Measurements from ENCODE around the gene HOXB8. TPM values are rescaled to one million over a fixed set of nuclear protein-coding genes. Genes with fewer than 3 reads are reported as not detected.

The HOXB8 gene
- total and polyA plus RNA-seq, 2 donors (not counting 3 experiments of a cell fraction or from before 2014, with no cell fraction given): 1.7 to 2.4 TPM

DNA sequence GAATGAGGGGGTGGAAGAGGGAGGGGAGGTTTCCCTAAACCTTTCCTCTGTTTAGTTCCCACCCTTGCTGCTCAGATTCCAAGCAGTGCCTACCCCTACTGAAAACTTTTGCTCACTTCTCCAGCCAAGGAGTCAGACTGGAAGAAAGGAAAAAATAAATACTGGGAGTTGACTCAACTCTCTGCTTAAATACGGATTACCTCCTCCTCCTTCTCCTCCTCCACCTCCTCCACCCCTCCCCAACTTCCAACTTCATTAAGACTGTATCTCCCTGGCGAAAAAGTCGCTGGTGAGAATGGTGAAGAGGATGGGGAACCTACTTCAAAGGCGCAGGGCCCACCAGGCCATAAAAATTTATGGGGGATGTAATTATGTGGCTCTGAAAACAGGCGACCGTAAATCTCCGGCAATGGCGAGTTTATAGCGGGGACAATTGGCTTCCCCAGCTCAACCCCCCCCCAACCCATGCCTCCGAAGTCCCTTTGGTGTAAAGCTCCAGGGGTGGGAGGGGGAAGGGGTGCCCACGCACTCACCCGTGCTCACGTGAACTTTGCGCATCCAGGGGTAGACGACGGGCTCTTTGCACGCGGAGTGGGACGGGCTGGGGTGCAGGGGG is 37.7 kb downstream of the HOXB8 start:
- Histone ChIP-seq H3K9me3 (replicated peaks; ENCODE audit: control insufficient read depth, insufficient read depth, low read length) (no peaks in the 10 kb centered on the region), H3K9me1 (replicated peaks; ENCODE audit: control insufficient read depth, extremely low read depth, insufficient read depth, low read length) (no peaks in the 10 kb centered on the region), H3K27me3 (ENCODE audit: control insufficient read depth in 2 of 2, insufficient read depth in 2 of 2, low read length in 2 of 2) (no peaks in the 10 kb centered on the region), H3K79me2 (ENCODE audit: control insufficient read depth, insufficient read depth, low read length) (peaks cover 93% of the 10 kb centered on the region), H3K9ac (replicated peaks; ENCODE audit: extremely low read depth, insufficient read depth, low read length) (peak overlapping the region; percentile 74), H2AFZ (ENCODE audit: low read depth, low read length) (no peak overlapping the region), H4K20me1 (replicated peaks; ENCODE audit: control insufficient read depth, extremely low read depth, insufficient read depth, low read length) (no peaks in the 10 kb centered on the region), H3K36me3 (ENCODE audit: control insufficient read depth in 2 of 2, extremely low read depth in 1 of 2, insufficient read depth in 2 of 2, low read length in 2 of 2) (peaks cover 0 to 3% of the 10 kb centered on the region in 2 experiments), H3K4me2 (ENCODE audit: insufficient read depth, low read length) (peak overlapping the region; percentile 89), H3K27ac (ENCODE audit: insufficient read depth, low read depth, low read length) (peak overlapping the region; percentile 19), H3K4me3 (replicated peaks in 1 of 3; ENCODE audit: insufficient read depth in 1 of 3, low read depth in 1 of 3, low read length in 3 of 3) (peak overlapping the region; percentile 69 to 86 (median 70)), H3K4me1 (ENCODE audit: control insufficient read depth, extremely low read depth, insufficient read depth, low read length) (peaks cover 69% of the 10 kb centered on the region)
- DNase-seq (ENCODE audit: low read depth, low spot score) (peak; percentile 40), FAIRE-seq (peak; percentile 83)
- no TSS peak for BruUV-seq (replicated peaks)
- CTCF ChIA-PET: interaction anchor here (0.6 to 2.4 kb wide), 6 partner anchors 8 to 36 kb away, joined by 3 to 9 read pairs (median 3); no protein-coding TSS in a partner anchor
- dilution Hi-C loops (cut with MboI; ENCODE audit: extremely low pct_ligation_motif_present, low sequenced_read_pairs): no loop called here
- intact Hi-C loops (cut with micrococcal nuclease): no loop called here
- TF ChIP-seq, protein P1, sequence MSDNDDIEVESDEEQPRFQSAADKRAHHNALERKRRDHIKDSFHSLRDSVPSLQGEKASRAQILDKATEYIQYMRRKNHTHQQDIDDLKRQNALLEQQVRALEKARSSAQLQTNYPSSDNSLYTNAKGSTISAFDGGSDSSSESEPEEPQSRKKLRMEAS (IDR thresholded peaks at IDR 0.05; ENCODE audit: insufficient read depth, insufficient read length): no peak
- no peak for TF ChIP-seq POLR2AphosphoS5 (IDR thresholded peaks at IDR 0.05; ENCODE audit: insufficient read depth, low read depth, low read length)
- TF ChIP-seq, protein P2, sequence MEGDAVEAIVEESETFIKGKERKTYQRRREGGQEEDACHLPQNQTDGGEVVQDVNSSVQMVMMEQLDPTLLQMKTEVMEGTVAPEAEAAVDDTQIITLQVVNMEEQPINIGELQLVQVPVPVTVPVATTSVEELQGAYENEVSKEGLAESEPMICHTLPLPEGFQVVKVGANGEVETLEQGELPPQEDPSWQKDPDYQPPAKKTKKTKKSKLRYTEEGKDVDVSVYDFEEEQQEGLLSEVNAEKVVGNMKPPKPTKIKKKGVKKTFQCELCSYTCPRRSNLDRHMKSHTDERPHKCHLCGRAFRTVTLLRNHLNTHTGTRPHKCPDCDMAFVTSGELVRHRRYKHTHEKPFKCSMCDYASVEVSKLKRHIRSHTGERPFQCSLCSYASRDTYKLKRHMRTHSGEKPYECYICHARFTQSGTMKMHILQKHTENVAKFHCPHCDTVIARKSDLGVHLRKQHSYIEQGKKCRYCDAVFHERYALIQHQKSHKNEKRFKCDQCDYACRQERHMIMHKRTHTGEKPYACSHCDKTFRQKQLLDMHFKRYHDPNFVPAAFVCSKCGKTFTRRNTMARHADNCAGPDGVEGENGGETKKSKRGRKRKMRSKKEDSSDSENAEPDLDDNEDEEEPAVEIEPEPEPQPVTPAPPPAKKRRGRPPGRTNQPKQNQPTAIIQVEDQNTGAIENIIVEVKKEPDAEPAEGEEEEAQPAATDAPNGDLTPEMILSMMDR (IDR thresholded peaks at IDR 0.05; ENCODE audit: extremely low read depth in 1 of 2, insufficient read depth in 1 of 2, low read depth in 1 of 2, low read length in 2 of 2): no peak
- TF ChIP-seq MYC (IDR thresholded peaks at IDR 0.05; ENCODE audit: low read depth, low read length): no peak
- TF ChIP-seq JUN (IDR thresholded peaks at IDR 0.05; ENCODE audit: borderline replicate concordance, insufficient read depth, insufficient read length, low read depth): no peak
- POLR2A ChIA-PET: no interaction called here
